ENCODE data around the gene KRT1.

KRT1 gene

GRCh38 chr12:52698651-52699340 is 18.6 kb upstream of the KRT1 start:
- DNase-seq, result no peak

GRCh38 chr12:52697058-52697582 is 16.9 kb upstream of the KRT1 start:
- DNase-seq, result no peak

- DNase-seq, result no peak
These were observed 16.4 kb upstream of the KRT1 start for GRCh38 chr12:52696588-52696987.

GRCh38 chr12:52695039-52695438 is 14.8 kb upstream of the KRT1 start:
- no peak for DNase-seq

GRCh38 chr12:52694151-52694550 is 13.9 kb upstream of the KRT1 start:
- no peak for DNase-seq

GRCh38 chr12:52693261-52693660 is 13.1 kb upstream of the KRT1 start:
- DNase-seq, result no peak

- no peak for DNase-seq
These were observed 12.0 kb upstream of the KRT1 start for GRCh38 chr12:52692254-52692653.

- DNase-seq, result no peak
These were observed 11.6 kb upstream of the KRT1 start for GRCh38 chr12:52691841-52692150.

- DNase-seq, result no peak
These were observed 11.1 kb upstream of the KRT1 start for GRCh38 chr12:52691076-52691840.

GRCh38 chr12:52690351-52691075 is 10.3 kb upstream of the KRT1 start:
- no peak for DNase-seq

- no peak for DNase-seq
These were observed 9.7 kb upstream of the KRT1 start for GRCh38 chr12:52689936-52690335.

GRCh38 chr12:52689239-52689638 is 9.0 kb upstream of the KRT1 start:
- no peak for DNase-seq

- DNase-seq, result no peak
These were observed 8.3 kb upstream of the KRT1 start for GRCh38 chr12:52688481-52688880.

GRCh38 chr12:52687497-52688385 is 7.5 kb upstream of the KRT1 start:
- DNase-seq, result no peak

- no peak for DNase-seq
These were observed 6.7 kb upstream of the KRT1 start for GRCh38 chr12:52686756-52687487.

- DNase-seq, result no peak
These were observed 5.9 kb upstream of the KRT1 start for GRCh38 chr12:52686063-52686462.

- DNase-seq, result no peak
These were observed 5.2 kb upstream of the KRT1 start for GRCh38 chr12:52685406-52685890.

- no peak for DNase-seq
These were observed 4.2 kb upstream of the KRT1 start for GRCh38 chr12:52684431-52684830.

- DNase-seq, result no peak
These were observed 3.5 kb upstream of the KRT1 start for GRCh38 chr12:52683575-52684300.

- no peak for DNase-seq
These were observed 2.8 kb upstream of the KRT1 start for GRCh38 chr12:52682938-52683574.

GRCh38 chr12:52682381-52682660 is 2.1 kb upstream of the KRT1 start:
- DNase-seq, result no peak

All from KG1 (cell line).